Breast epithelium (tissue), 3 donors: ENCODE results near the gene MERTK.

Experiments
- POLR2AphosphoS5 ChIP-seq, 3 donors: sonication (generic); formaldehyde crosslinking; IDR thresholded peaks; one replicate each; pipeline ENCODE4 v1.6.1; 2017; ENCODE audit warnings: antibody characterized with exemption in 3 of 3
- TF ChIP-seq, protein P1 (sequence below), 3 donors: fragments of 450-650 bp; IDR thresholded peaks; one replicate each; pipeline ENCODE4 v1.5.1; 2016 to 2017; ENCODE audit warnings: antibody characterized with exemption in 3 of 3, mild to moderate bottlenecking in 3 of 3, moderate library complexity in 3 of 3

GRCh38 chr2:111977240-111977639 lies 78.8 kb downstream of the MERTK start:
- TF ChIP-seq, protein P1, sequence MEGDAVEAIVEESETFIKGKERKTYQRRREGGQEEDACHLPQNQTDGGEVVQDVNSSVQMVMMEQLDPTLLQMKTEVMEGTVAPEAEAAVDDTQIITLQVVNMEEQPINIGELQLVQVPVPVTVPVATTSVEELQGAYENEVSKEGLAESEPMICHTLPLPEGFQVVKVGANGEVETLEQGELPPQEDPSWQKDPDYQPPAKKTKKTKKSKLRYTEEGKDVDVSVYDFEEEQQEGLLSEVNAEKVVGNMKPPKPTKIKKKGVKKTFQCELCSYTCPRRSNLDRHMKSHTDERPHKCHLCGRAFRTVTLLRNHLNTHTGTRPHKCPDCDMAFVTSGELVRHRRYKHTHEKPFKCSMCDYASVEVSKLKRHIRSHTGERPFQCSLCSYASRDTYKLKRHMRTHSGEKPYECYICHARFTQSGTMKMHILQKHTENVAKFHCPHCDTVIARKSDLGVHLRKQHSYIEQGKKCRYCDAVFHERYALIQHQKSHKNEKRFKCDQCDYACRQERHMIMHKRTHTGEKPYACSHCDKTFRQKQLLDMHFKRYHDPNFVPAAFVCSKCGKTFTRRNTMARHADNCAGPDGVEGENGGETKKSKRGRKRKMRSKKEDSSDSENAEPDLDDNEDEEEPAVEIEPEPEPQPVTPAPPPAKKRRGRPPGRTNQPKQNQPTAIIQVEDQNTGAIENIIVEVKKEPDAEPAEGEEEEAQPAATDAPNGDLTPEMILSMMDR (IDR thresholded peaks at IDR 0.05), result no peak
- TF ChIP-seq POLR2AphosphoS5 (IDR thresholded peaks at IDR 0.05), result no peak
